Measurements from ENCODE around the gene EFCAB12.

The EFCAB12 gene

GRCh38 chr3:129377615-129378014 is 50.8 kb downstream of the EFCAB12 start:
- Histone ChIP-seq H2AFZ (ENCODE audit: insufficient read depth, low read length, poor library complexity) (no peak overlapping the region), H3K27me3 (ENCODE audit: insufficient read depth, low read length) (no peaks in the 10 kb centered on the region), H4K91ac (ENCODE audit: low read depth, low read length) (no peak overlapping the region), H3K27ac (ENCODE audit: low read depth, low read length) (no peak overlapping the region), H3K4ac (ENCODE audit: low read depth, low read length) (no peak overlapping the region), H3K36me3 (ENCODE audit: control insufficient read depth in 1 of 2, insufficient read depth in 2 of 2, low read length in 2 of 2) (no peaks in the 10 kb centered on the region), H3K23ac (ENCODE audit: low read length) (no peak overlapping the region), H3K79me1 (ENCODE audit: low read length) (no peaks in the 10 kb centered on the region), H2AK5ac (ENCODE audit: low read length) (no peak overlapping the region), H2BK120ac (ENCODE audit: insufficient read depth, low read length, poor library complexity) (no peak overlapping the region), H3K18ac (ENCODE audit: low read length) (no peak overlapping the region), H3K14ac (ENCODE audit: low read length) (no peak overlapping the region), H2BK5ac (ENCODE audit: low read depth, low read length, poor library complexity) (no peak overlapping the region), H4K8ac (ENCODE audit: low read depth, low read length) (no peak overlapping the region), H3K79me2 (ENCODE audit: control insufficient read depth, insufficient read depth, low read length, poor library complexity) (no peaks in the 10 kb centered on the region), H2BK12ac (ENCODE audit: low read length) (no peak overlapping the region), H3K9ac (ENCODE audit: low read length) (no peak overlapping the region), H3K4me2 (ENCODE audit: low read length) (no peak overlapping the region), H4K12ac (ENCODE audit: low read depth, low read length) (no peak overlapping the region), H3K9me3 (ENCODE audit: insufficient read depth, low read depth, low read length) (peaks cover 7% of the 10 kb centered on the region), H3K4me3 (ENCODE audit: low read depth, low read length) (no peak overlapping the region), H3K4me1 (ENCODE audit: control insufficient read depth in 1 of 2, insufficient read depth in 2 of 2, low read length in 2 of 2) (no peaks in the 10 kb centered on the region)
- WGBS (ENCODE audit: extremely low coverage, insufficient coverage, insufficient read length), result no CpG with 5 or more reads among the region's 2 CpGs
- no peak for DNase-seq

DNA sequence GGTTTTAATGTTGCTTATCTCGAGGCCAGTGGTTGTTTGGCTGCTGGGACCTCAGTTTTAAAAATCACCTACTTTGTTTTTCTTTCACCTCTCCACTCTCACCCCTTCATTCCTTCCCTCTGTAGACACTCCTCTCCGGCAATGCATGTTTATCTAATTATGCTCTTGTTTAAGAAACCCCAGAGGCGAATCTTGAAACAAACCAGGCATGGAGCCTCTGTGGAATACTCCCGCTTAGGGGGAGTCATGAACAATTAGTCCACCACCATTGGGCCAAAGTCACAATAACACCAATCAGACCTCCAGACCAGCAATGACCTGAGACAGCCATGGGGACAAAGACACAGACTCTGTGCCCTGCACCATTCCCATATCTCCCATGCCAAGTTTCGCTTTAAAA is 53.3 kb downstream of the EFCAB12 start:
- no peak overlapping the region for H4K8ac ChIP-seq (ENCODE audit: low read depth, low read length)
- H2AFZ ChIP-seq (ENCODE audit: insufficient read depth, low read length, poor library complexity), result no peak overlapping the region
- H3K27ac ChIP-seq (ENCODE audit: low read depth, low read length), result no peak overlapping the region
- H2BK120ac ChIP-seq (ENCODE audit: insufficient read depth, low read length, poor library complexity), result no peak overlapping the region
- H4K91ac ChIP-seq (ENCODE audit: low read depth, low read length), result no peak overlapping the region
- H3K9ac ChIP-seq (ENCODE audit: low read length), result no peak overlapping the region
- no peaks in the 10 kb centered on the region for H3K36me3 ChIP-seq (ENCODE audit: control insufficient read depth in 1 of 2, insufficient read depth in 2 of 2, low read length in 2 of 2)
- no peak for DNase-seq
- no peak overlapping the region for H2BK5ac ChIP-seq (ENCODE audit: low read depth, low read length, poor library complexity)
- no peak overlapping the region for H2AK5ac ChIP-seq (ENCODE audit: low read length)
- WGBS (ENCODE audit: extremely low coverage, insufficient coverage, insufficient read length), result no CpG with 5 or more reads among the region's 5 CpGs
- no peak overlapping the region for H3K4me3 ChIP-seq (ENCODE audit: low read depth, low read length)
- H3K79me1 ChIP-seq (ENCODE audit: low read length), result no peaks in the 10 kb centered on the region
- H3K14ac ChIP-seq (ENCODE audit: low read length), result no peak overlapping the region
- H3K79me2 ChIP-seq (ENCODE audit: control insufficient read depth, insufficient read depth, low read length, poor library complexity), result no peaks in the 10 kb centered on the region
- no peak overlapping the region for H3K23ac ChIP-seq (ENCODE audit: low read length)
- H3K4ac ChIP-seq (ENCODE audit: low read depth, low read length), result no peak overlapping the region
- no peak overlapping the region for H3K4me2 ChIP-seq (ENCODE audit: low read length)
- H3K4me1 ChIP-seq (ENCODE audit: control insufficient read depth in 1 of 2, insufficient read depth in 2 of 2, low read length in 2 of 2), result no peaks in the 10 kb centered on the region
- H3K27me3 ChIP-seq (ENCODE audit: insufficient read depth, low read length), result no peaks in the 10 kb centered on the region
- H3K9me3 ChIP-seq (ENCODE audit: insufficient read depth, low read depth, low read length), result peaks cover 11% of the 10 kb centered on the region
- no peak overlapping the region for H3K18ac ChIP-seq (ENCODE audit: low read length)
- H2BK12ac ChIP-seq (ENCODE audit: low read length), result no peak overlapping the region
- H4K12ac ChIP-seq (ENCODE audit: low read depth, low read length), result no peak overlapping the region

GRCh38 chr3:129371041-129371826 is 57.2 kb downstream of the EFCAB12 start:
- Histone ChIP-seq H3K27me3 (ENCODE audit: insufficient read depth, low read length) (no peaks in the 10 kb centered on the region), H3K79me2 (ENCODE audit: control insufficient read depth, insufficient read depth, low read length, poor library complexity) (no peaks in the 10 kb centered on the region), H2AK5ac (ENCODE audit: low read length) (no peak overlapping the region), H3K9me3 (ENCODE audit: insufficient read depth, low read depth, low read length) (peaks cover 8% of the 10 kb centered on the region), H2BK5ac (ENCODE audit: low read depth, low read length, poor library complexity) (no peak overlapping the region), H2AFZ (ENCODE audit: insufficient read depth, low read length, poor library complexity) (no peak overlapping the region), H4K8ac (ENCODE audit: low read depth, low read length) (no peak overlapping the region), H3K14ac (ENCODE audit: low read length) (no peak overlapping the region), H3K18ac (ENCODE audit: low read length) (no peak overlapping the region), H3K36me3 (ENCODE audit: control insufficient read depth in 1 of 2, insufficient read depth in 2 of 2, low read length in 2 of 2) (no peaks in the 10 kb centered on the region), H3K4me2 (ENCODE audit: low read length) (no peak overlapping the region), H2BK120ac (ENCODE audit: insufficient read depth, low read length, poor library complexity) (no peak overlapping the region), H3K4me1 (ENCODE audit: control insufficient read depth in 1 of 2, insufficient read depth in 2 of 2, low read length in 2 of 2) (no peaks in the 10 kb centered on the region), H3K4ac (ENCODE audit: low read depth, low read length) (no peak overlapping the region), H3K9ac (ENCODE audit: low read length) (no peak overlapping the region), H3K79me1 (ENCODE audit: low read length) (no peaks in the 10 kb centered on the region), H2BK12ac (ENCODE audit: low read length) (no peak overlapping the region), H3K27ac (ENCODE audit: low read depth, low read length) (no peak overlapping the region), H3K23ac (ENCODE audit: low read length) (no peak overlapping the region), H3K4me3 (ENCODE audit: low read depth, low read length) (no peak overlapping the region), H4K91ac (ENCODE audit: low read depth, low read length) (no peak overlapping the region), H4K12ac (ENCODE audit: low read depth, low read length) (no peak overlapping the region)
- no CpG with 5 or more reads among the region's 20 CpGs for WGBS (ENCODE audit: extremely low coverage, insufficient coverage, insufficient read length)
- DNase-seq, result no peak

DNA sequence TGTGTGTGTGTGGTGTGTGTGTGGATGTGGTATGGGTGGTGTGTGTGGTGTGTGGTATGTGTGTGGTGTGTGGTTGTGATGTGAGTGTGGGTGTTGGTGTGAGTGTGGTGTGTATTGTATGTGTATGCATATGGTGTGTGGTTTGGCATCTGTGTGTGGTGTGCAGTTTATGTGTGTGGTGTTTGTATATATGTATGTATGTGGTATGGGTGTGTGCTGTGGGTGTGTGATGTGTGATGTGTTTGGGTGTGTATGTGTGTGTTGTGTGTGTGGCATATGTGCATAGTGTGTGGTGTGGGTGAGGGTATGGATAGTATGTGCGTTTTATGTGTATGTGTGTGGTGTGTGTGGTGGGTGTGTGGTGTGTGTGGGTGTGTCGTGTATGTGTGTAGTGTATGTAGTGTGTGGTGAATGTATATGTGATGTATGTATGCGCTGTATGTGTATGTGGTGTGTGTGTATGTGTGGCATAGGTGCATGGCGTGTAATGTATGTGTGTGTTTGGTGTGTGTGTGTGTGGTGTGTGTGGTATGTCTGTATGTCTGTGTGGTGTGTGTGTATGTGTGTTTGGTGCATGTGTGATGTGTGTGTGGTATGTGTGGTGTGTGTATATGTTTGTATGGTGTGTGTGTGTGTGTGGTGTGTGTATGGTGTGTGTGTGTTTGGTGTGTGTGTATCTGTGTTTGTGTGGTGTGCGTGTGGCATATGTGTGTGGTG is 58.0 kb downstream of the EFCAB12 start:
- 100% methylated on average over 4 of the region's 5 CpGs for WGBS (ENCODE audit: extremely low coverage, insufficient coverage, insufficient read length)
- DNase-seq, result no peak

More for the DNA sequence above, 58.0 kb downstream of the EFCAB12 start:
- H3K14ac ChIP-seq (ENCODE audit: low read length), result no peak overlapping the region
- no peak overlapping the region for H2AFZ ChIP-seq (ENCODE audit: insufficient read depth, low read length, poor library complexity)
- H3K4me2 ChIP-seq (ENCODE audit: low read length), result no peak overlapping the region
- H4K91ac ChIP-seq (ENCODE audit: low read depth, low read length), result no peak overlapping the region
- H3K23ac ChIP-seq (ENCODE audit: low read length), result peak overlapping the region; percentile 86
- H4K12ac ChIP-seq (ENCODE audit: low read depth, low read length), result no peak overlapping the region
- H3K4me3 ChIP-seq (ENCODE audit: low read depth, low read length), result peak overlapping the region; percentile 59
- H3K9ac ChIP-seq (ENCODE audit: low read length), result no peak overlapping the region
- H4K8ac ChIP-seq (ENCODE audit: low read depth, low read length), result no peak overlapping the region
- H3K79me2 ChIP-seq (ENCODE audit: control insufficient read depth, insufficient read depth, low read length, poor library complexity), result no peaks in the 10 kb centered on the region
- H3K27me3 ChIP-seq (ENCODE audit: insufficient read depth, low read length), result no peaks in the 10 kb centered on the region
- H3K27ac ChIP-seq (ENCODE audit: low read depth, low read length), result no peak overlapping the region
- H3K79me1 ChIP-seq (ENCODE audit: low read length), result no peaks in the 10 kb centered on the region
- H3K4ac ChIP-seq (ENCODE audit: low read depth, low read length), result no peak overlapping the region
- no peak overlapping the region for H2BK120ac ChIP-seq (ENCODE audit: insufficient read depth, low read length, poor library complexity)
- H2BK5ac ChIP-seq (ENCODE audit: low read depth, low read length, poor library complexity), result no peak overlapping the region
- peaks cover 8% of the 10 kb centered on the region for H3K9me3 ChIP-seq (ENCODE audit: insufficient read depth, low read depth, low read length)
- no peak overlapping the region for H2AK5ac ChIP-seq (ENCODE audit: low read length)
- no peaks in the 10 kb centered on the region for H3K4me1 ChIP-seq (ENCODE audit: control insufficient read depth in 1 of 2, insufficient read depth in 2 of 2, low read length in 2 of 2)
- no peak overlapping the region for H2BK12ac ChIP-seq (ENCODE audit: low read length)
- H3K18ac ChIP-seq (ENCODE audit: low read length), result no peak overlapping the region
- no peaks in the 10 kb centered on the region for H3K36me3 ChIP-seq (ENCODE audit: control insufficient read depth in 1 of 2, insufficient read depth in 2 of 2, low read length in 2 of 2)
